Measurements from ENCODE around the gene BAIAP3.

DNA sequence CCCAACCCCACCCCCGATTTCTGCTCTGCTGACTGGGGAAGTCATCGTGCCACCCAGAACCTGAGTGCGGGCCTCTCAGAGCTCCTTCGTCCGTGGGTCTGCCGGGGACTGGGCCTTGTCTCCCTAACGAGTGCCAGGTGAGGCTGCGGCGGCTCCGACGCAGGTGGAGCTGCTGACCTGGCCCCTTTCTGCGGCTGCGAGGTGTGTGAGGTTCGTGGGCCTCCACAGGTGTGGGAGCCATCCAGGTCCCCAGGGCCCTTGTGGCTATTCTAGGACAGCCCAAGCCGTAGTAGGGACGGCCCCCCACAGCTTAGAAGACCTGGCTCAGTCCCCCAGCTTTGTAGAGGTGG, 21.0 kb upstream of the BAIAP3 start:
- TF ChIP-seq CTCF (IDR thresholded peaks at IDR 0.05 in 2 of 3, conservative IDR thresholded peaks at IDR 0.05 in 1 of 3; ENCODE audit: borderline replicate concordance in 1 of 3, insufficient read depth in 1 of 3, low read depth in 2 of 3, low read length in 2 of 3) (no peak), EZH2 (IDR thresholded peaks at IDR 0.05) (no peak), EGR1 (IDR thresholded peaks at IDR 0.05; ENCODE audit: low read depth) (no peak), POLR2A (IDR thresholded peaks at IDR 0.05; ENCODE audit: borderline replicate concordance, extremely low read depth, insufficient read depth, insufficient read length) (no peak), SIN3A (IDR thresholded peaks at IDR 0.05; ENCODE audit: low read depth) (no peak), RAD21 (IDR thresholded peaks at IDR 0.05; ENCODE audit: low read depth) (no peak), ELF1 (IDR thresholded peaks at IDR 0.05; ENCODE audit: borderline replicate concordance, low read depth) (no peak), ZNF274 (IDR thresholded peaks at IDR 0.05; ENCODE audit: low read depth, low read length) (no peak), POLR2AphosphoS5 (IDR thresholded peaks at IDR 0.05; ENCODE audit: low read depth, low read length) (no peak)
